CD4-positive, alpha-beta T cell treated with Interferon alpha-2 for 1 hour (primary cell): ENCODE measurements around the gene ELF5.

Experiments
- DNase-seq, 2 donors: peaks; one replicate each; pipeline ENCODE4 v3.0.0-alpha.2; 2020 to 2022

The ELF5 gene

GRCh38 chr11:34448223-34448994 is 65.2 kb downstream of the ELF5 start:
- DNase-seq, result no peak

DNA sequence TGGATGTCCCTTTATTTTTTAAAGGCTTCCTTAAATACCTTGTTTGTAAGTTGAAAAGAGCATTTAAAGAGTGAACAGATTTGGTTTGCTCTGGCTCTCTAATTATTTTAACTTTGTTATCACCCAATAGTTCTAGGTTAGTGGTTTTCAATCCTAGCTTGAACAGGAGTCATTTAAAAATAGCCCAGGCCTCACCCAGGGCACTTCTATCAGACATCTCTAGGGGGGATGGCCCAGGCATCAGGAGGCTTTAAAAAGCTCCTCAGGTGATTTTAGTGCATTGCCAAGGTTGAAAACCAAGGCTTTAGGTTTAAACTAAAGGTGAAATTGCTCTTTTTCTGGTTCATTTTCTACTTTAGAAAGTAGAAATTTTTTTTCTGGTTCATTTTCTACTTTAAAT is 66.5 kb downstream of the ELF5 start:
- DNase-seq, result no peak

- no peak for DNase-seq
These were observed 67.2 kb downstream of the ELF5 start for GRCh38 chr11:34446386-34446785.

- no peak for DNase-seq
These were observed 67.6 kb downstream of the ELF5 start for GRCh38 chr11:34445956-34446355.

- DNase-seq, result no peak
These were observed 69.2 kb downstream of the ELF5 start for GRCh38 chr11:34444428-34444827.

DNA sequence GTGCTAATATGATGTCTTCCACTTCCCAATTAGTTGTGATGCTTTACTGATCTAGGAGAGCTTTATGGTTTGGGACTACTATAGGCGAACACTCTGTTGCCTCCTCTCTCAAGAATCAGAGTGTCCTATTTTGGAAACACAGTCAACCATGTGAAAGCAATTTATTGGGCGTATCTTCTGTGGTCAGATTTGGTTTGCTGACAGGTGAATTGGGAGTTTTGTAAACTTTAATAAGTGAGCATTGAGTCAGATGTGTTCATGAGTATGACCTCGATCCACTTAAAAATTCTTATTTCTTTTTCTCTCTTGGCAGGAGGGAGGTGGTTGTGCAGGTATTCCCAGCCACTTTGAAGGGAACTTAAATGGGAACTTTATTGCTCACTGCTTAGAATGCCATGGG is 70.5 kb downstream of the ELF5 start:
- DNase-seq, result no peak

- DNase-seq, result no peak
These were observed 71.8 kb downstream of the ELF5 start for GRCh38 chr11:34441814-34442213.

DNA sequence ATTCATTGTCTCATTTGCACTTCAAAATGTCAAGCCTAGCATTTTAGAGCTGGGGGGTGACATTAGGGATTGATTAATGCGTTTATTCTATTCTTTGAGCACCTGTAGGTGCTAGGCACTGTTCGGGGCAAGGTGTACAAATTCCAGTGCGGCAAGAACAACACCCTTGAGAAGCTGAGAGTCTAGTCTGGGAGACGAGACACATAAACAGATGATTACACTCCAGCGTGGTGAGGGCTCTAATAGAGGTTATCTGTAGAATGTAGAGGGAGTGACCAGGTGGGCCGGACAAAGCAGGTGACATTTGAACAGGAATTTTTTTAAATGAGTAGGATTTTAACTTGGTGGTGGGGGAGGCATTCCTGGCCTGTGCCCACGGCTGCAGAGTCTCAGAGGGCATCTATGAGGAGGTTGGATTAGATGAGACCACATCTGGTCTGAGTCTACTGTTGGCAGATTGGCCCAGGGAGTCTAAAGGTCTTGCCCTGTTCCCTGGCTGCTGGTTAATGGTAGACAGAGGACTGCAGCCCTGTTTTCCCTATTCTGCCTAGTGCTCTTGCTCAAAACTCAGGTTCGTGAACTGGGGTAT is 73.9 kb downstream of the ELF5 start:
- no peak for DNase-seq

DNA sequence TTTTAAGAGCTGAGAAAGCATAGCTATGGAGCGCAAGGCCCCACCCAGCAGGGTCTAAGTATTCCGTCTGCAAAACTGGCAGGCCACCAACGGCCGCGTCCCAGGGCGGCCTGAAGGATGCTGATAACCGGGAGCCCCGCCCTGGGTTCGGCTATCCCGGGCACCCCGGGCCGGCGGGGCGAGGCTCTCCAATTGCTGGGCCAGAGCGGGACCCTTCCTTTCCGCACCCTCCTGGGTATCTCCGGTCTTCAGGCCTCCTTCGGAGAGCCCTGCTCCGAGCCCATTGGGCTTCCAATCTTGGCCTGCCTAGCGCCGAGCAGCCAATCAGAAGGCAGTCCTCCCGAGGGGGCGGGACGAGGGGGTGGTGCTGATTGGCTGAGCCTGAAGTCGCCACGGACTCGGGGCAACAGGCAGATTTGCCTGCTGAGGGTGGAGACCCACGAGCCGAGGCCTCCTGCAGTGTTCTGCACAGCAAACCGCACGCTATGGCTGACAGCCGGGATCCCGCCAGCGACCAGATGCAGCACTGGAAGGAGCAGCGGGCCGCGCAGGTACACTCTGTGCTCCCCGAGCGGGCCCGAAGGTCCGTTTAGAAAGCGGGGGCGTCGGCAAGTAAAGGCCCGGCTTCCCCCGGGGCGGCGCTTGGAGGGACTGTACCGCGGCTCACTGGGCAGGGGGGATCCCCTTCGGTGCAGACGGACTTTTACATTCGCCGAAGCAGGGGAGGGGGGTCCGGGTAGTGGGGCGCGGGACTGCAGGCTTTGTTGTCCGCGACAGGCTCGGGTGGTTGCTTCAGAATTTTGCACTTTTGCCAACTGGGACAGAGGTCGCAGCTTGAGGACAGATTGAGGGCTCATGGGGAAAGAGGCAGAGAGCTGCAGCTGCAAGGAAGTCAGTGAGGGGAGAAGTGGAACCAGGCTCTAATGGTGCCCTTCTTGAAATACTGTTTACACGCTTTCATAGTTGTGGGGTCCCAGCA is 74.8 kb downstream of the ELF5 start, which contains the start of gene CAT:
CAT (plus strand) TSS at position 406 of the 979 bp plus-strand sequence; CDS start at position 486, 80 bp downstream.
- peak; percentile 96 to 97 for DNase-seq

DNA sequence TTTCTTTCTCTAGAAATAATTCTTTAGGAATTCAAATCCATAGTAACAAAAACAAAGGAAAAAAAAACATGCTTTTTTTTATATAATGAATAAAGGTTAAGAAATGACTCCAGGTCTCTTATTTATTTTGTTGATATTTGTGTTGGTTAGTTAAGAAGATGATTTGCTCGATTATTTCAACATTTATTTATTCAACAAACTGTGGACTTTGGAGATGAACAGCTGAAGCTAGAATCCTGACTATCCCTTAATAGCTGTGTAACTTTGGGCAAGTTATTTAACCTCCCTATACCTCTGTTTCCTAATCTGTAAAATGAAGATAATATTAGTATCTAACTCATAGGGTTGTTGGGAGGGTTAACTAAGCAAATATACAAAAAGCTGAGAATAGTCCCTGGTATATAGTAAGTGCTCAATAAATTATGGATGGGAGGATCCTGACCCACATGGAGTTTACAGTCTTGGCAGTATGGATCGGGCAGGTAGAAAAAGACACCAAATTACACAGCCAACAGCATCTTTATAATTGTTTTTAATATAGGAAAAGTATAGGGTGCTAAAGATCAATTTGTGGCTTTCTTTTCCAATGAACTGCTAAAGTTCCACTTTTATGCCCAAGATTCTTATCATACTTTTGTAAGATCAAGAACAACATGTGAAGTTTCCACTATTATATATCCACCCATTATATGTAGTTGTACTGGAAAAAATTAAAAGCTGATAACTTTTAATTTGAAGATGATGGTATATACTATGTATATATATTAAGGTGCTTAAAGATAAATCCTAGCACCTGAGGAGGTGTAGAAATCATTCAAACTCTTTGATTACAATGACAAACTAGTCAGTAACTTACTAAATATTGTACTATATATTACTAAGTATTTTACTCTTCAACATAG is 76.1 kb downstream of the ELF5 start:
- DNase-seq, result no peak

DNA sequence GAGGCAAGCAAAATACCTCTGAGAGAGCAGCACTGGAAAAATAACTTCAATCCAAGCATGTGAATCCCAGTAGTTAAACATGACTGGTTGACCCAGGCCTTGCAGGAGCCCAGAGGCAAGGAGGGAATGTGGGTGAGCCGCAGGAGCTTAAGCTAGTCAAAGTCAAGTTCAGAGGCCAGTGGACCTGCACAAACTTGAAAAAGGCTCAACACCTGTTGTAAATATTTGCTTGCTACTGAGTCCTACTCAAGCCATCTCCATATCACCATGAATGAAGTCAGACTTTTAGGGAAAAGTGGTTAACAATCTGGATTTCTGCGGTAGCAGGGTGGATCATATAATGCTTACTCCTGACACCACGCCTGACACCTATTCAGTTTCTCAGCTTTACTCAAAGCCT is 79.7 kb downstream of the ELF5 start:
- DNase-seq, result no peak

- DNase-seq, result no peak
These were observed 80.8 kb downstream of the ELF5 start for GRCh38 chr11:34432822-34433221.

DNA sequence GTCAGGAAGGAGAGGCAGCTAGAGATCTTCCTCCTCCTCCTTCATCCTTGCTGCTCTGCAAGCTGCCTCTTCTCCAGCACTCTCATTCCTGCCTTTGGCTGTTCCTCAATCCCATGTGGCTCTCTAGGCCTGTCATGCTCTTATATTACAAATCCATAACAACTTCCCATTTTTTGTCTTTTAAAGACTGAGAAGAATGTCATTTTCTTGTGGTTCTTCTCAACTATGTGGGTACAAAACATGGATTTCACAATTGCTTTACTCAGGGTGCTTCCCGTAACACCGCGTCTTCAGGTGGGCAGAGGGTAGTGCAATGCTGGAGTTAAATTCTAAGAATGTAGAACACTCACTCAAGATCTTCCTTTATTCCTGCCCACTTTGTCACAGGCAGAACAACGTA is 81.6 kb downstream of the ELF5 start:
- no peak for DNase-seq
